CD8-positive, alpha-beta memory T cell (primary cell): ENCODE data around the gene VAMP1. TPM values are rescaled to one million over a fixed set of nuclear protein-coding genes. Genes with fewer than 3 reads are reported as not detected.
"Not testable (repeated sequence)": the region's sequence is repeated elsewhere in the genome, so short reads cannot be mapped to it uniquely, and the experiment has no call there.

Experiments
- CTCF ChIA-PET: fragments of 350-600 bp; sonication (Branson Sonifier 250); formaldehyde crosslinking; loops from one replicate; lab custom pipeline; 2021; ENCODE audit warnings: antibody characterized with exemption; lab: Charles Lee
- POLR2A ChIA-PET: fragments of 350-600 bp; sonication (Branson Sonifier 250); formaldehyde crosslinking; loops from one replicate; lab custom pipeline; 2021; ENCODE audit warnings: antibody characterized with exemption; lab: Charles Lee
- DNase-seq, 5 donors: peaks; one replicate each; pipeline versions ENCODE4 v3.0.0 to v3.0.0-alpha.2; 2020 to 2022; ENCODE audit warnings: mixed read lengths in 1 of 5
- H3K27ac ChIP-seq: one replicate; pipeline ENCODE4 v1.7.0; 2013; ENCODE audit warnings: low read depth, mild to moderate bottlenecking, low read length, moderate library complexity
- H3K27me3 ChIP-seq: 2 replicates; pipeline ENCODE4 v1.7.0; 2013; ENCODE audit warnings: low read length, mild to moderate bottlenecking; ENCODE audit not compliant: insufficient read depth, poor library complexity, severe bottlenecking
- H3K36me3 ChIP-seq: 2 replicates; pipeline ENCODE4 v1.7.0; 2013; ENCODE audit warnings: mild to moderate bottlenecking, low read length, moderate library complexity; ENCODE audit not compliant: insufficient read depth
- H3K4me1 ChIP-seq: 2 replicates; pipeline ENCODE4 v1.7.0; 2013; ENCODE audit warnings: mild to moderate bottlenecking, low read length, moderate library complexity; ENCODE audit not compliant: insufficient read depth
- H3K4me3 ChIP-seq: 2 replicates; pipeline ENCODE4 v1.7.0; 2013; ENCODE audit warnings: mild to moderate bottlenecking, low read length
- H3K9me3 ChIP-seq: 2 replicates; pipeline ENCODE4 v1.7.0; 2013; ENCODE audit warnings: mild to moderate bottlenecking, low read length
- H3K27ac Mint-ChIP-seq, 8 donors: one replicate each; pipeline ENCODE4 v1.8.0; 2020 to 2021; ENCODE audit warnings: mixed read lengths in 8 of 8, mild to moderate bottlenecking in 6 of 8, inconsistent platforms in 3 of 8, moderate library complexity in 3 of 8
- H3K27me3 Mint-ChIP-seq, 2 donors: one replicate each; pipeline ENCODE4 v1.8.0; 2020 to 2021; ENCODE audit warnings: mixed read lengths in 2 of 2, mild to moderate bottlenecking in 1 of 2, moderate library complexity in 1 of 2
- H3K36me3 Mint-ChIP-seq, 3 donors: one replicate each; pipeline ENCODE4 v1.8.0; 2020 to 2021; ENCODE audit warnings: mixed read lengths in 3 of 3, inconsistent platforms in 1 of 3, mild to moderate bottlenecking in 1 of 3
- H3K4me1 Mint-ChIP-seq, 3 donors: one replicate each; pipeline ENCODE4 v1.8.0; 2020 to 2021; ENCODE audit warnings: mixed read lengths in 3 of 3, inconsistent platforms in 1 of 3, mild to moderate bottlenecking in 1 of 3
- H3K4me3 Mint-ChIP-seq, 7 donors: one replicate each; pipeline ENCODE4 v1.8.0; 2020 to 2021; ENCODE audit warnings: mixed read lengths in 7 of 7, mild to moderate bottlenecking in 6 of 7, moderate library complexity in 4 of 7, inconsistent platforms in 2 of 7
- H3K9me3 Mint-ChIP-seq, 5 donors: one replicate each; pipeline ENCODE4 v1.8.0; 2020 to 2022; ENCODE audit warnings: mixed read lengths in 5 of 5, mild to moderate bottlenecking in 3 of 5, moderate library complexity in 2 of 5, inconsistent platforms in 1 of 5
- polyA plus RNA-seq: library from polyadenylated mRNA; unstranded; fragments of 300-500 nt; fragmentation: Illumina TruSeq; gene quantifications from one replicate; pipeline ENCODE4 v1.2.3, GENCODE V29; 2021
- total RNA-seq, 2 experiments: library from RNA; stranded (reverse); gene quantifications; one replicate each; pipeline ENCODE4 v1.2.3, GENCODE V29; 2021

The VAMP1 gene
- total and polyA plus RNA-seq, 3 experiments from 2014 or later, result 10.0 to 29.6 (median 26.7) TPM

DNA sequence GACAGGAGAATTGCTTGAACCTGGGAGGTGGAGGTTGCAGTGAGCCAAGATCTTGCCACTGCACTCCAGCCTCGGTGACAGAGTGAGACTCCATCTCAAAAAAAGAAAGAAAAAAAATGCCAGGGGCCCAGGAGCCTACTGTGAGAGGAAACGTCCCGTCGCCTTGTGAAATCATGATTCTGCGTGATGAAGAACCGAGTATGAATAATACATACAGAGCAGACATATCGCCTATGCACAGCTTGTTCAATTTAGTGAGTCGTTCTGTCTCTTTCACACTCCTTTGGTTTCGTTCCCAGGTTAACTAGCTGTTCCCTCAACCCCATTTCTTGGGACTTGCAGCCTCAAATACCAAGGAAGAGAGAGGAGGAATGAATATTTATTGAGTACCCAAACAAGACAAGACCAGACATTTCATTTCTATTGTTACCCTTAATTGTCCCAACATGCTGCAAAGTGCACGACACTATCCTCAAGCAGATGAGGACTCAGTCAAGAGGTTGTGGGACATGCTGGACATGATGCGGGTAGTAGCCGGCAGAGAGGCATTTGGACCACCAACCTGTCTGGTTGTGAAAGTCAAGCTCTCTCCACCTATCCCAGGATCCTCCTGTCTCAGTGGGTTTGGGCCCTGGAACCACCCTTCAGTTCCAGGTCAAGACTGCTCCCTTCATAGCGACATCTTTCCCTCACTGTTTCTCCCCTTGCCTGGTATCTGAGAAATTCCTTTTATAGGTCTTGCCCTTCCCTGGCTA lies 34.3 kb downstream of the VAMP1 start:
- DNase-seq, result no peak
- H3K4me1 Mint-ChIP-seq, result peaks cover 34 to 38% (median 35%) of the 10 kb centered on the region in 3 donors
- POLR2A ChIA-PET, result interaction anchor here (1.8 kb wide), 1 partner anchor 35 kb away, joined by 4 read pairs; the partner anchor contains the start of gene VAMP1
- H3K9me3 Mint-ChIP-seq, result no peaks in the 10 kb centered on the region
- peak overlapping the region in 1 of 8 donors; percentile 17 for H3K27ac Mint-ChIP-seq
- H3K4me1 ChIP-seq, result peaks cover 28% of the 10 kb centered on the region
- H3K9me3 ChIP-seq, result no peaks in the 10 kb centered on the region
- no peaks in the 10 kb centered on the region for H3K27me3 ChIP-seq
- H3K27me3 Mint-ChIP-seq, result no peaks in the 10 kb centered on the region
- H3K27ac ChIP-seq, result no peak overlapping the region
- no peak overlapping the region for H3K4me3 ChIP-seq
- no peaks in the 10 kb centered on the region for H3K36me3 Mint-ChIP-seq
- no peak overlapping the region for H3K4me3 Mint-ChIP-seq
- H3K36me3 ChIP-seq, result no peaks in the 10 kb centered on the region
- CTCF ChIA-PET, result interaction anchor here (1.2 to 4.7 kb wide), 3 partner anchors 9 to 29 kb away, joined by 4 to 23 read pairs (median 21); partner anchors contain the start of gene CD27

DNA sequence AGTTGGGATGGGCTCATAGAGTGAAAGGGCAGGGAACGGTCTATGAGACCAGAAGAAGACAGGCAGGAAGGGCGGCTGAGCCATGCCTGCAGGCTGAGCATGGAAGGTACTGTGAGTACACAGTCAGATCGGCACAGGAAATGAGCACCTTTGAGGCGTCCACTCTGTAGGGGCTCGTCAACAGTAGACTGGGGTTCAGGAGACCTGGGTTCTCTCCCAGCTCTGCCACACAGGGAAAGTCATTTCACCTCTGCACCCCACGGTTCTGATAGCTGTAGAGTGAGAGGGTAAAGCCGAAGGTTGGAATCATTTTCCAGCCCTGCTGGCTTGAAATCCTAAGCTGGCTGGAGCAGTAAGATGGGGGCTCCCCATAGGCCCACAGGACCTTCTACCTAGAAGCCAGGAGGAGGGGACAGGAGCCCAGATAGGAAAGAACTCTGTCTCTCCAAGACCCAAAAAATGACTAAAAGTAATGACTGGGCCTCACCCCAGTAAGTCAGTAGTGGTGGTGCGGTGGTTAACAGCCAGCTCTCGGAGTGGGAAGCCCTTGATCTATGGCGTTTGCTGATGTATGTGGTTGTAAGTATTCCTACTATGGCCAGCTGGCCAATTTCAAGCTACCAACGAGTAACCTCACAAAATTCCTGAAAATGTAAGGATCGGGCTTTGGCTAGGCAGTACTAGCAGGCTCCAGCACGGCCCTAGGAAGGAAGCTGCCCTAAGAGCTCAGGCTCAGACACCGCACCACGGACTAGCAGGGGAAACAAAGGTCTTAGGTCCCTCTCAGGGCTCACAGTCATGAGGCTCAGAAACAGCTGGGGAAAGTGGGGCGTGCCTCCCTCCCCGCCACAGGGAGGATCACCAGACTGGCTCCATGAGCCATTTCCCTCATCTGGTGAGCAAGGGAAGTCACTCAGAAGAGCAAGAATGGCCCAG lies 36.0 kb downstream of the VAMP1 start:
- H3K9me3 ChIP-seq, result no peaks in the 10 kb centered on the region
- no peaks in the 10 kb centered on the region for H3K27me3 Mint-ChIP-seq
- H3K27ac ChIP-seq, result peak overlapping the region; percentile 11
- peak overlapping the region; percentile 31 to 73 (median 63) for H3K4me3 Mint-ChIP-seq
- DNase-seq, result peak in 4 of 5 donors; percentile 17 to 66 (median 44)
- H3K4me1 Mint-ChIP-seq, result peaks cover 40 to 43% (median 42%) of the 10 kb centered on the region in 3 donors
- no peaks in the 10 kb centered on the region for H3K27me3 ChIP-seq
- peak overlapping the region; percentile 79 to 96 (median 89) for H3K27ac Mint-ChIP-seq
- no peaks in the 10 kb centered on the region for H3K36me3 Mint-ChIP-seq
- no peak overlapping the region for H3K4me3 ChIP-seq
- H3K9me3 Mint-ChIP-seq, result no peaks in the 10 kb centered on the region
- H3K36me3 ChIP-seq, result no peaks in the 10 kb centered on the region
- peaks cover 43% of the 10 kb centered on the region for H3K4me1 ChIP-seq
- CTCF ChIA-PET, result interaction anchor here (1.0 to 4.7 kb wide), 12 partner anchors 9 to 124 kb away, joined by 3 to 23 read pairs (median 5); partner anchors contain the start of genes CD27, TAPBPL and VAMP1
- POLR2A ChIA-PET, result interaction anchor here (0.7 to 2.8 kb wide), 11 partner anchors 9 to 102 kb away, joined by 3 to 23 read pairs (median 4); partner anchors contain the start of genes CD27, TAPBPL and VAMP1

DNA sequence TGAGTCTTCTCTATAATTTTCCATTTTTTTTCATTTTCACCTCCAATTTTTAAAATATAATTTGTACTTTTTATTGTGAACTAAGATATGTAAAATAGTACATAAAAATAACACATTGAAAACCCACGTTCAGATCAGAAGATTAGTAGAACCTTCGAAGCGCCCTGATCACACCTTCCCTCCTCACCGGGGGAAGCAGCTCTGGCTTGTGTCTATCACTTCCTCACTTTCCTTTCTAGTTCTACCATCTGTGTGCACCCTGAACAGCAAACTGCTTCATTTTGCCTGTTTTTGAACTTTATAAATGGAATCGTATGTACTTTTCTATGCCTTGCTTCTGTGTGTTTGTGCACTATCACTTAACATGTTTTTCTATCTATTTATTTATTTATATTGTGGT lies 37.5 kb downstream of the VAMP1 start:
- Histone ChIP-seq H3K4me3 (no peak overlapping the region), H3K27ac (no peak overlapping the region), H3K36me3 (no peaks in the 10 kb centered on the region), H3K4me1 (peaks cover 44% of the 10 kb centered on the region), H3K9me3 (no peaks in the 10 kb centered on the region), H3K27me3 (no peaks in the 10 kb centered on the region)
- Mint-ChIP-seq H3K4me3 (peak overlapping the region in 5 of 7 donors; percentile 2 to 48 (median 15)), H3K36me3 (no peaks in the 10 kb centered on the region), H3K27me3 (no peaks in the 10 kb centered on the region), H3K4me1 (peaks cover 45 to 47% (median 45%) of the 10 kb centered on the region in 3 donors), H3K9me3 (no peaks in the 10 kb centered on the region), H3K27ac (peak overlapping the region in 6 of 8 donors; percentile 70 to 90 (median 80))
- peak in 2 of 5 donors; percentile 28 to 37 for DNase-seq
- CTCF ChIA-PET, result interaction anchor here (4.0 to 4.7 kb wide), 3 partner anchors 9 to 33 kb away, joined by 15 to 23 read pairs (median 21); no protein-coding TSS in a partner anchor
- POLR2A ChIA-PET, result interaction anchor here (1.0 to 2.8 kb wide), 4 partner anchors 11 to 38 kb away, joined by 3 to 23 read pairs (median 4); partner anchors contain the start of genes CD27, TAPBPL and VAMP1

DNA sequence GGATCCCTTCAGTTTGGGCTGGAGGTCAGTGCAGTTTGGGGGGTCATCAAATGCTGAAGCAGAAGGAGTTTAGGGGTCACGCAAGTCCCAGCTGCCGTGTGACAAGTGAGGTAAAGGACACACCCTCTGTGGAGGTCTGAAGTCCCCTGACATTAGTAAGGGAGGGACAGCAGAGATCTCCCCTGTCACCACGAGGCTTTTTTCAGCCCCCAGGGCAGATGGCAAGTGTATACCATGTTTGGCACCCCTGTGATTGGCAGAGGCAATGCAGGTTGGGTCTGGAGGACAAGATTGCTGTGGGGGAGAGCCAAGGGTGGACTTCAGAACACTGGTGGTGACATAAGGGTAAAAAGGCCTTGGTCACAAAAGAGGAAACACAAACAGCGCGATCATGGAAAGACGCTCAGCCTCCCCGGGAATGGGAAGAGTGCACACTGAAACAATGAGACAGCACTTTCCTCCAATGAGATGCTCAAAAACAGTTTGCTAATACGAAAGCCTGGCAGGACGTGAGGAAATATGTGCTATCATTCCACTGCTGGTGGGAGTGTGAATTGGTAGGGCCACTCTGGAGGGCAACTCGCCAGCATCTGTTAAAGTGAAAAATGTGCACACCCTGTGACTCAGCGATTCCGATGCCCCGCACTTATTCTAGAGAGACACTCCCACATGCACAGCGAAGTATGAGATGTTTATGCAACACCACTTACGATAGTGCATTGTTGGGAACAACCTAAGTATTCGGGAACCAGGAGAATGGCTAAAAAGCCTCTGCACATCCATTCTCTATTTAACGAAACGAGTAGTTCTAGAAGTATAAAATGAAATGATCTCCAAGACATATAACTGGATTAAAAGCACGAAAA lies 40.1 kb downstream of the VAMP1 start:
- Mint-ChIP-seq H3K27ac (peak overlapping the region in 7 of 8 donors; percentile 11 to 83 (median 63)), H3K4me1 (peaks cover 65 to 67% (median 67%) of the 10 kb centered on the region in 3 donors), H3K9me3 (no peaks in the 10 kb centered on the region), H3K4me3 (peak overlapping the region in 6 of 7 donors; percentile 3 to 72 (median 50)), H3K27me3 (no peaks in the 10 kb centered on the region), H3K36me3 (no peaks in the 10 kb centered on the region)
- no peaks in the 10 kb centered on the region for H3K36me3 ChIP-seq
- no peaks in the 10 kb centered on the region for H3K27me3 ChIP-seq
- H3K9me3 ChIP-seq, result no peaks in the 10 kb centered on the region
- peak in 2 of 5 donors; percentile 25 to 68 for DNase-seq
- POLR2A ChIA-PET, result no interaction called here
- H3K4me3 ChIP-seq, result no peak overlapping the region
- peaks cover 70% of the 10 kb centered on the region for H3K4me1 ChIP-seq
- H3K27ac ChIP-seq, result peak overlapping the region; percentile 13
- CTCF ChIA-PET, result interaction anchor here (1.3 kb wide), 1 partner anchor 126 kb away, joined by 3 read pairs; no protein-coding TSS in a partner anchor

DNA sequence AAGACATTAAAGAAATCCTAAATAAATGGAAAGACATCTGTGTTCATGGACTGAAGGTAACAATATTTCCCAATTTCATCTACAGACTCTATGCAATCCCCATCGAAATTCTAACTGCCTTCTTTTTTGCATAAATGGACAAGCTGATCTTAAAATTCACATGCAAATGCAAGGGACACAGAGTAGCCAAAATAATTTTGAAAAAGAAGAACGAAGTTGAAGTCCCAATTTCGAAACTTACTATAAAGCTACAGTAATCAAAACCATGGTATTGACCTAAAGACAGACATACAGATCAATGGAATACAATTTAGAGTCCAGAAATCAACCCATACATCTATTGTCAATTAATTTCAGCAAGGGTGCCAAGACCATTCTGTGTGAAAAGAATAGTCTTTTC lies 42.2 kb downstream of the VAMP1 start:
- no peaks in the 10 kb centered on the region for H3K9me3 Mint-ChIP-seq
- DNase-seq, result no peak
- peaks cover 60 to 66% (median 62%) of the 10 kb centered on the region in 3 donors for H3K4me1 Mint-ChIP-seq
- Histone ChIP-seq H3K36me3 (no peaks in the 10 kb centered on the region), H3K27me3 (no peaks in the 10 kb centered on the region), H3K4me1 (peaks cover 69% of the 10 kb centered on the region), H3K9me3 (no peaks in the 10 kb centered on the region), H3K4me3 (no peak overlapping the region), H3K27ac (no peak overlapping the region)
- CTCF ChIA-PET, result interaction anchor here (1.0 to 7.7 kb wide), 5 partner anchors 11 to 111 kb away, joined by 3 to 107 read pairs (median 53); partner anchors contain the start of gene VAMP1
- POLR2A ChIA-PET, result interaction anchor here (1.0 kb wide), 1 partner anchor 14 kb away, joined by 3 read pairs; no protein-coding TSS in a partner anchor
- no peaks in the 10 kb centered on the region for H3K27me3 Mint-ChIP-seq
- peak overlapping the region in 1 of 7 donors; percentile 27 for H3K4me3 Mint-ChIP-seq
- H3K36me3 Mint-ChIP-seq, result no peaks in the 10 kb centered on the region
- peak overlapping the region in 7 of 8 donors; percentile 21 to 93 (median 63) for H3K27ac Mint-ChIP-seq

DNA sequence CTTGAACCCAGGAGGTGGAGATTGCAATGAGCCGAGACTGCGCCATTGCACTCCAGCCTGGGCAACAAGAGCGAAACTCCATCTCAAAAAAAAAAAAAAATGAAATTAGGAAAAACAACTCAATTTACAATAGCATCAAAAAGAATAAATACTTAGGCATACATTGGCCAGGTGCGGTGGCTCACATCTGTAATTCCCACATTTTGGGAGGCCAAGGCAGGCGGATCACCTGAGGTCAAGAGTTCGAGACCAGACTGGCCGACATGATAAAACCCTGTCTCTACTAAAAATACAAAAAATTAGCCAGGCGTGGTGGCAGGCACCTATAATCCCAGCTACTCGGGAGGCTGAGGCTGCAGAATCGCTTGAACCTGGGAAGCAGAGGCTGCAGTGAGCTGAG lies 42.7 kb downstream of the VAMP1 start:
- peak overlapping the region in 7 of 8 donors; percentile 92 to 98 (median 97) for H3K27ac Mint-ChIP-seq
- H3K27me3 ChIP-seq, H3K9me3 Mint-ChIP-seq, DNase-seq, H3K27me3 Mint-ChIP-seq, H3K9me3 ChIP-seq, H3K36me3 ChIP-seq, H3K36me3 Mint-ChIP-seq: not testable (repeated sequence)
- peak overlapping the region in 2 of 7 donors; percentile 66 to 90 for H3K4me3 Mint-ChIP-seq
- Histone ChIP-seq H3K4me3 (peak overlapping the region; percentile 0), H3K27ac (peak overlapping the region; percentile 69), H3K4me1 (peaks cover 66% of the 10 kb centered on the region)
- ChIA-PET CTCF (interaction anchor here (1.4 to 7.7 kb wide), 6 partner anchors 11 to 111 kb away, joined by 3 to 107 read pairs (median 67); partner anchors contain the start of gene VAMP1), POLR2A (interaction anchor here (0.7 to 1.0 kb wide), 5 partner anchors 15 to 60 kb away, joined by 3 to 4 read pairs (median 4); partner anchors contain the start of gene CD27)
- H3K4me1 Mint-ChIP-seq, result peaks cover 57 to 62% (median 59%) of the 10 kb centered on the region in 3 donors
